NCI-H187 treated with DMSO at 0.1 percent for 48 hours (cell line): Measurements from ENCODE around the gene TTC33.

Experiments
- DNase-seq: peaks from one replicate; lab custom pipeline; 2025; lab: John Stamatoyannopoulos, UW

Gene TTC33

GRCh38 chr5:40481241-40481640 lies 274.5 kb downstream of the TTC33 start:
- DNase-seq, result no peak

- no peak for DNase-seq
Observed at GRCh38 chr5:40480392-40480791, 275.4 kb downstream of the TTC33 start.

GRCh38 chr5:40479939-40480338 lies 275.8 kb downstream of the TTC33 start:
- DNase-seq, result no peak

- no peak for DNase-seq
Observed at GRCh38 chr5:40478766-40479165, 277.0 kb downstream of the TTC33 start.

GRCh38 chr5:40477856-40478546 lies 277.8 kb downstream of the TTC33 start:
- DNase-seq, result no peak

GRCh38 chr5:40475561-40475960 lies 280.2 kb downstream of the TTC33 start:
- DNase-seq, result no peak

- DNase-seq, result no peak
Observed at GRCh38 chr5:40474250-40474649, 281.5 kb downstream of the TTC33 start.

GRCh38 chr5:40465416-40465815 lies 290.3 kb downstream of the TTC33 start:
- no peak for DNase-seq

- no peak for DNase-seq
Observed at GRCh38 chr5:40464511-40464910, 291.2 kb downstream of the TTC33 start.
